HepG2 (cell line): ENCODE measurements around the gene IRF2. TPM values are rescaled to one million over a fixed set of nuclear protein-coding genes. Genes with fewer than 3 reads are reported as not detected.

Experiments used
- ATAC-seq: fragments of 200-7000 bp; cut with Tn5 transposase; 3 replicates; pipeline ENCODE4 v1.9.1; 2020; ENCODE audit warnings: mild to moderate bottlenecking, moderate library complexity
- BruUV-seq: library from RNA; stranded (reverse); fragments of 400-500 nt; replicated peaks from 2 replicates; lab custom pipeline; 2021; lab: Mats Ljungman, UMichigan
- CTCF ChIA-PET: fragments of 300-600 bp; formaldehyde crosslinking; extraction: SDS; loops from one replicate; lab custom pipeline; 2021; ENCODE audit warnings: low total read pairs, inconsistent platforms, low intra/inter-chr PET ratio; lab: Yijun Ruan, JAX
- POLR2A ChIA-PET: fragments of 350-600 bp; sonication (Branson Sonifier 250); formaldehyde crosslinking; loops from one replicate; lab custom pipeline; 2020; ENCODE audit warnings: antibody characterized with exemption, inconsistent platforms; lab: Yijun Ruan, JAX
- DNase-seq: peaks from one replicate; pipeline ENCODE4 v3.0.0-alpha.2; 2015; ENCODE audit warnings: low spot score
- FAIRE-seq: peaks from 3 replicates; lab custom pipeline; 2011; peaks lifted over from hg19 to GRCh38; lab: Jason Lieb, UNC
- H2AFZ ChIP-seq: one replicate; pipeline ENCODE4 v1.6.1; 2011; ENCODE audit warnings: low read length, inconsistent platforms
- H3K27ac ChIP-seq: fragments of 300-600 bp; 3 replicates; pipeline ENCODE4 v1.8.0; 2011; ENCODE audit warnings: mixed run types, mild to moderate bottlenecking, mixed read lengths, low read length, inconsistent platforms; ENCODE audit not compliant: insufficient read depth; ENCODE audit errors: extremely low read length
- H3K27me3 ChIP-seq, 2 experiments: fragments of 200-600 bp in 1 of 2; 2 replicates in 1 of 2; 3 replicates in 1 of 2; pipeline versions ENCODE4 v1.6.0 to v1.8.0; 2011; ENCODE audit warnings: low read length in 2 of 2, mild to moderate bottlenecking in 2 of 2, moderate library complexity in 2 of 2, inconsistent platforms in 1 of 2; ENCODE audit not compliant: insufficient read depth in 2 of 2, control insufficient read depth in 1 of 2
- H3K36me3 ChIP-seq, 2 experiments: fragments of 200-600 bp in 1 of 2; replicated peaks in 1 of 2; 2 replicates in 1 of 2; 3 replicates in 1 of 2; pipeline versions ENCODE4 v1.5.1 to v1.8.0; 2011; ENCODE audit warnings: low read length in 2 of 2, inconsistent platforms in 1 of 2; ENCODE audit not compliant: insufficient read depth in 2 of 2, control insufficient read depth in 1 of 2
- H3K4me1 ChIP-seq: 2 replicates; pipeline ENCODE4 v1.5.1; 2012; ENCODE audit warnings: low read length, inconsistent platforms; ENCODE audit not compliant: insufficient read depth
- H3K4me2 ChIP-seq: 2 replicates; pipeline ENCODE4 v1.6.0; 2011; ENCODE audit warnings: low read depth, low read length, inconsistent platforms
- H3K4me3 ChIP-seq, 3 experiments: fragments of 200-600 bp in 1 of 3; sonication (generic), shearing (Covaris generic) in 1 of 3; replicated peaks in 1 of 3; 2 replicates each; pipeline ENCODE4 v1.5.1; 2011 to 2016; ENCODE audit warnings: low read length in 3 of 3, inconsistent platforms in 2 of 3, low read depth in 2 of 3, mild to moderate bottlenecking in 2 of 3, control low read depth in 1 of 3, mixed read lengths in 1 of 3; ENCODE audit not compliant: insufficient read depth in 1 of 3
- H3K79me2 ChIP-seq: one replicate; pipeline ENCODE4 v1.6.1; 2011; ENCODE audit warnings: low read length, inconsistent platforms; ENCODE audit not compliant: insufficient read depth
- H3K9ac ChIP-seq: 2 replicates; pipeline ENCODE4 v1.6.0; 2011; ENCODE audit warnings: mild to moderate bottlenecking, low read depth, low read length, inconsistent platforms; ENCODE audit not compliant: insufficient read depth
- H3K9me3 ChIP-seq: 2 replicates; pipeline ENCODE4 v1.5.1; 2012; ENCODE audit warnings: mild to moderate bottlenecking, low read length
- H4K20me1 ChIP-seq: 2 replicates; pipeline ENCODE4 v1.6.0; 2011; ENCODE audit warnings: inconsistent platforms, mild to moderate bottlenecking, low read length, moderate library complexity; ENCODE audit not compliant: insufficient read depth
- CEBPG ChIP-seq: IDR thresholded peaks from 2 replicates; pipeline ENCODE4 v1.6.1; 2016
- HMGXB4 ChIP-seq, 2 experiments: sonication (generic) in 1 of 2; formaldehyde crosslinking in 1 of 2; IDR thresholded peaks; 2 replicates each; pipeline versions ENCODE4 v1.4.0 to v1.6.1; 2018 to 2020; ENCODE audit warnings: missing genetic modification reagents in 2 of 2, borderline replicate concordance in 1 of 2, low read depth in 1 of 2, mild to moderate bottlenecking in 1 of 2, missing biosample characterization in 1 of 2
- HNRNPK ChIP-seq: fragments of 200-400 bp; formaldehyde crosslinking; IDR thresholded peaks from 2 replicates; pipeline ENCODE4 v1.6.1; 2018; ENCODE audit warnings: low read length, low read depth, moderate library complexity, mild to moderate bottlenecking; ENCODE audit not compliant: poor library complexity, severe bottlenecking
- JUND ChIP-seq: sonication (generic); formaldehyde crosslinking; IDR thresholded peaks from 2 replicates; pipeline ENCODE4 v1.8.0; 2022; ENCODE audit warnings: mild to moderate bottlenecking, missing genetic modification reagents
- KAT8 ChIP-seq: IDR thresholded peaks from 2 replicates; pipeline ENCODE4 v1.6.1; 2016; ENCODE audit warnings: missing genetic modification reagents, missing compliant biosample characterization
- MEIS2 ChIP-seq: sonication (generic); formaldehyde crosslinking; IDR thresholded peaks from 2 replicates; pipeline ENCODE4 v1.9.0; 2021; ENCODE audit warnings: mild to moderate bottlenecking, missing genetic modification reagents
- MTF2 ChIP-seq: sonication (generic); formaldehyde crosslinking; IDR thresholded peaks from 2 replicates; pipeline ENCODE4 v1.5.0; 2020; ENCODE audit warnings: missing genetic modification reagents, borderline replicate concordance
- NFIC ChIP-seq: IDR thresholded peaks from 2 replicates; pipeline ENCODE4 v1.6.1; 2012; ENCODE audit warnings: mild to moderate bottlenecking, low read length, inconsistent platforms
- RFXAP ChIP-seq: sonication (generic); formaldehyde crosslinking; IDR thresholded peaks from 2 replicates; pipeline ENCODE4 v1.4.0; 2020; ENCODE audit warnings: missing genetic modification reagents, borderline replicate concordance
- SNAPC4 ChIP-seq: sonication (generic); formaldehyde crosslinking; IDR thresholded peaks from 2 replicates; pipeline ENCODE4 v1.4.0; 2020; ENCODE audit warnings: mild to moderate bottlenecking, missing genetic modification reagents
- ZKSCAN1 ChIP-seq: fragments of 150-350 bp; IDR thresholded peaks from 2 replicates; pipeline ENCODE4 v1.6.1; 2014; ENCODE audit warnings: low read length
- ZMYM2 ChIP-seq: sonication (generic); formaldehyde crosslinking; IDR thresholded peaks from 2 replicates; pipeline ENCODE4 v1.8.0; 2022; ENCODE audit warnings: mild to moderate bottlenecking, missing genetic modification reagents
- ZNF230 ChIP-seq: sonication (generic); formaldehyde crosslinking; IDR thresholded peaks from 2 replicates; pipeline ENCODE4 v1.4.0; 2020; ENCODE audit warnings: mild to moderate bottlenecking, missing genetic modification reagents
- ZNF3 ChIP-seq: IDR thresholded peaks from 2 replicates; pipeline ENCODE4 v1.7.0; 2017; ENCODE audit warnings: inconsistent platforms
- ZNF382 ChIP-seq: sonication (generic); formaldehyde crosslinking; IDR thresholded peaks from 2 replicates; pipeline ENCODE4 v1.5.0; 2020; ENCODE audit warnings: missing genetic modification reagents, mild to moderate bottlenecking, borderline replicate concordance
- WGBS: methylation state at CpG from one replicate; pipeline ENCODE4 v1.1.6; 2017; ENCODE audit warnings: low lambda C conversion rate; 5-methylcytosine and 5-hydroxymethylcytosine counted together
- in situ Hi-C: cut with HindIII; loops from 2 replicates; pipeline ENCODE4 v1.10.0; 2017; ENCODE audit warnings: low pct_unique_long_range_greater_than_20kb; ENCODE audit not compliant: extremely low pct_ligation_motif_present
- intact Hi-C: fragments of 100-400 bp; cut with micrococcal nuclease; formaldehyde crosslinking; loops from one replicate; pipeline ENCODE4 v1.10.0; 2022; ENCODE audit not compliant: unreplicated experiment
- polyA plus RNA-seq, 8 experiments: library from polyadenylated mRNA; depleted of rRNA in 3 of 8; stranded (reverse) in 7 of 8; unstranded in 1 of 8; fragments of >200 nt; fragmentation: Illumina TruSeq in 4 of 8; extraction: Trizol in 4 of 8; gene quantifications; 2 replicates each; pipeline versions ENCODE4 v1.2.1 to v1.2.3, GENCODE V29; 2011 to 2016; ENCODE audit warnings: low read depth in 4 of 8, missing spikeins in 1 of 8, mixed read lengths in 1 of 8; ENCODE audit not compliant: insufficient read depth in 1 of 8
- total RNA-seq, 5 experiments: library from RNA; depleted of rRNA; stranded (reverse); fragments of >200 nt; fragmentation: Illumina TruSeq; extraction: Trizol; gene quantifications; 2 replicates each; pipeline ENCODE4 v1.2.3, GENCODE V29; 2016; ENCODE audit warnings: low read depth in 1 of 5
- TF ChIP-seq, protein P1 (sequence below): sonication (generic); formaldehyde crosslinking; IDR thresholded peaks from 2 replicates; pipeline ENCODE4 v1.8.0; 2022; ENCODE audit warnings: missing genetic modification reagents, low read depth, mild to moderate bottlenecking, borderline replicate concordance

IRF2 gene
- total and polyA plus RNA-seq, 2 of the 13 experiments (the other 11 are each of a cell fraction or from before 2014, with no cell fraction given), result 15.5 to 28.8 TPM

DNA sequence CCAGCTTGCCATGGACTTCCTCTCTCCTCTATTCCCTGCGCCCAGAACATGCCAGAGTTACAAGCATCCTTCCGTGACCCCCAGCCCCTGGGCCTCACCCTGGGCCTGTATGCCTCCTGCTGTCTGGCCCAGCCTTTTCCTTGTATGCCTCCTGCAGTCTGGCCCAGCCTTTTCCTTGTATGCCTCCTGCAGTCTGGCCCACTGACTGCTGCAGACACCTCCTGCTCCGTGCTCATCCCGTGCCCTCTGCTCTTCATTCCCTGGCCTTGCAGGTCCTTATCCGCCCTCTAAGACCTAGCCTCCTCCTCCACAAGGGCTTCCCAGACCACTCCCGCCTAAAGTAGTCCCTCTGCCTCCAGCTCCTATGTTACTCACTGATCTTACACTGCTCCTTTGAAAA lies 44.2 kb downstream of the IRF2 start:
- intact Hi-C loops (no loop called here), in situ Hi-C loops (loop anchor here (5.0 kb wide), 1 partner anchor 42 kb away; the partner anchor contains the start of gene IRF2)
- ATAC-seq (no peak), FAIRE-seq (no peak), DNase-seq (no peak)
- BruUV-seq, result no TSS peak
- H3K27ac ChIP-seq, result no peak overlapping the region
- H3K79me2 ChIP-seq, result peaks cover 36% of the 10 kb centered on the region
- no peak overlapping the region for H2AFZ ChIP-seq
- H3K9me3 ChIP-seq, result no peaks in the 10 kb centered on the region
- H3K36me3 ChIP-seq, result peaks cover 4 to 28% of the 10 kb centered on the region in 2 experiments; a peak in 4 of 5 replicates
- POLR2A ChIA-PET, result no interaction called here
- CTCF ChIA-PET, result no interaction called here
- no peak overlapping the region for H3K4me3 ChIP-seq
- no peak overlapping the region for H3K9ac ChIP-seq
- no peaks in the 10 kb centered on the region for H3K27me3 ChIP-seq
- no peak overlapping the region for H3K4me2 ChIP-seq
- H3K4me1 ChIP-seq, result peaks cover 35% of the 10 kb centered on the region
- 97% methylated on average over 6 of the region's 6 CpGs for WGBS
- peaks cover 3% of the 10 kb centered on the region; the same call in 1 of the 2 replicates for H4K20me1 ChIP-seq
- TF ChIP-seq ZMYM2 (CRISPR knock-in tag) (no peak), ZKSCAN1 (no peak), ZNF230 (CRISPR knock-in tag) (no peak), ZNF3 (no peak), JUND (CRISPR knock-in tag) (no peak), CEBPG (CRISPR knock-in tag) (no peak), ZNF382 (CRISPR knock-in tag) (no peak), MEIS2 (CRISPR knock-in tag) (no peak), HMGXB4 (CRISPR knock-in tag; IDR thresholded peaks at IDR 0.05; ENCODE audit: borderline replicate concordance in 1 of 2, low read depth in 1 of 2) (no peak), KAT8 (CRISPR knock-in tag) (no peak), HNRNPK (no peak), RFXAP (CRISPR knock-in tag) (no peak), NFIC (no peak), MTF2 (CRISPR knock-in tag) (no peak), SNAPC4 (CRISPR knock-in tag) (no peak)
- TF ChIP-seq, protein P1, sequence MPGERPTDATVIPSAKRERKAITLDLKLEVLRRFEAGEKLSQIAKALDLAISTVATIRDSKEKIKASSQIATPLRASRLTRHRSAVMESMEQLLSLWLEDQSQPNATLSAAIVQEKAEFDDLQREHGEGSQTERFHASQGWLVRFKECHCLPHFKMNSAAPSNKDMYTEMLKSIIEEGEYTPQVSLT (CRISPR knock-in tag), result no peak
